ENCODE data around the gene IRX6. TPM values are rescaled to one million over a fixed set of nuclear protein-coding genes. Genes with fewer than 3 reads are reported as not detected.

The IRX6 gene
- polyA plus RNA-seq, 3 donors: not detected

- Mint-ChIP-seq H3K27me3 (ENCODE audit: low read depth in 3 of 3) (peaks cover 7 to 24% (median 13%) of the 10 kb centered on the region in 3 donors), H3K9me3 (peaks cover 0 to 2% (median 0%) of the 10 kb centered on the region in 7 donors), H3K4me1 (no peaks in the 10 kb centered on the region), H3K4me3 (no peak overlapping the region), H3K27ac (no peak overlapping the region), H3K36me3 (no peaks in the 10 kb centered on the region)
- Histone ChIP-seq H3K4me2 (replicated peaks; ENCODE audit: extremely low read depth, low read length, poor library complexity, severe bottlenecking) (no peak overlapping the region), H3K79me2 (ENCODE audit: insufficient read depth, low read length) (no peaks in the 10 kb centered on the region), H3K9me3 (replicated peaks in 1 of 2; ENCODE audit: control insufficient read depth in 1 of 2, insufficient read depth in 1 of 2, low read length in 2 of 2) (no peaks in the 10 kb centered on the region), H3K9ac (ENCODE audit: insufficient read depth, low read length, poor library complexity, severe bottlenecking) (no peak overlapping the region), H3K4me3 (replicated peaks in 1 of 3; ENCODE audit: low read depth in 2 of 3, low read length in 3 of 3) (no peak overlapping the region), H2AFZ (ENCODE audit: insufficient read depth, low read depth, low read length, poor library complexity, severe bottlenecking) (no peak overlapping the region), H3K4me1 (ENCODE audit: control insufficient read depth in 1 of 2, insufficient read depth in 2 of 2, low read length in 2 of 2) (no peaks in the 10 kb centered on the region), H3K27ac (ENCODE audit: low read depth in 1 of 2, low read length in 2 of 2) (no peak overlapping the region), H3K36me3 (replicated peaks in 1 of 2; ENCODE audit: control insufficient read depth in 1 of 2, insufficient read depth in 2 of 2, low read length in 2 of 2) (no peaks in the 10 kb centered on the region), H3K27me3 (ENCODE audit: control insufficient read depth in 2 of 2, insufficient read depth in 2 of 2, low read length in 2 of 2) (peaks cover 3 to 6% of the 10 kb centered on the region in 2 donors), H4K20me1 (ENCODE audit: insufficient read depth, low read length) (no peaks in the 10 kb centered on the region)
- TF ChIP-seq, protein P1, sequence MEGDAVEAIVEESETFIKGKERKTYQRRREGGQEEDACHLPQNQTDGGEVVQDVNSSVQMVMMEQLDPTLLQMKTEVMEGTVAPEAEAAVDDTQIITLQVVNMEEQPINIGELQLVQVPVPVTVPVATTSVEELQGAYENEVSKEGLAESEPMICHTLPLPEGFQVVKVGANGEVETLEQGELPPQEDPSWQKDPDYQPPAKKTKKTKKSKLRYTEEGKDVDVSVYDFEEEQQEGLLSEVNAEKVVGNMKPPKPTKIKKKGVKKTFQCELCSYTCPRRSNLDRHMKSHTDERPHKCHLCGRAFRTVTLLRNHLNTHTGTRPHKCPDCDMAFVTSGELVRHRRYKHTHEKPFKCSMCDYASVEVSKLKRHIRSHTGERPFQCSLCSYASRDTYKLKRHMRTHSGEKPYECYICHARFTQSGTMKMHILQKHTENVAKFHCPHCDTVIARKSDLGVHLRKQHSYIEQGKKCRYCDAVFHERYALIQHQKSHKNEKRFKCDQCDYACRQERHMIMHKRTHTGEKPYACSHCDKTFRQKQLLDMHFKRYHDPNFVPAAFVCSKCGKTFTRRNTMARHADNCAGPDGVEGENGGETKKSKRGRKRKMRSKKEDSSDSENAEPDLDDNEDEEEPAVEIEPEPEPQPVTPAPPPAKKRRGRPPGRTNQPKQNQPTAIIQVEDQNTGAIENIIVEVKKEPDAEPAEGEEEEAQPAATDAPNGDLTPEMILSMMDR (IDR thresholded peaks at IDR 0.05): no peak
- DNase-seq: no peak
- intact Hi-C loops (cut with micrococcal nuclease): no loop called here
- WGBS (ENCODE audit: insufficient coverage): no CpG with 5 or more reads among the region's 1 CpG
These were observed 16.4 kb downstream of the IRX6 start for GRCh38 chr16:55340445-55340844.

GRCh38 chr16:55341681-55342080 is 17.7 kb downstream of the IRX6 start:
- H3K4me1 Mint-ChIP-seq: no peaks in the 10 kb centered on the region
- H3K36me3 ChIP-seq (replicated peaks in 1 of 2; ENCODE audit: control insufficient read depth in 1 of 2, insufficient read depth in 2 of 2, low read length in 2 of 2): no peaks in the 10 kb centered on the region
- TF ChIP-seq, protein P1 (IDR thresholded peaks at IDR 0.05): no peak

More at GRCh38 chr16:55341681-55342080, 17.7 kb downstream of the IRX6 start:
- Histone ChIP-seq H3K4me2 (replicated peaks; ENCODE audit: extremely low read depth, low read length, poor library complexity, severe bottlenecking) (no peak overlapping the region), H3K4me1 (ENCODE audit: control insufficient read depth in 1 of 2, insufficient read depth in 2 of 2, low read length in 2 of 2) (no peaks in the 10 kb centered on the region), H3K9ac (ENCODE audit: insufficient read depth, low read length, poor library complexity, severe bottlenecking) (no peak overlapping the region), H4K20me1 (ENCODE audit: insufficient read depth, low read length) (no peaks in the 10 kb centered on the region), H3K9me3 (replicated peaks in 1 of 2; ENCODE audit: control insufficient read depth in 1 of 2, insufficient read depth in 1 of 2, low read length in 2 of 2) (no peaks in the 10 kb centered on the region), H3K79me2 (ENCODE audit: insufficient read depth, low read length) (no peaks in the 10 kb centered on the region), H3K27me3 (ENCODE audit: control insufficient read depth in 2 of 2, insufficient read depth in 2 of 2, low read length in 2 of 2) (peaks cover 3 to 5% of the 10 kb centered on the region in 2 donors), H2AFZ (ENCODE audit: insufficient read depth, low read depth, low read length, poor library complexity, severe bottlenecking) (no peak overlapping the region), H3K27ac (ENCODE audit: low read depth in 1 of 2, low read length in 2 of 2) (no peak overlapping the region), H3K4me3 (replicated peaks in 1 of 3; ENCODE audit: low read depth in 2 of 3, low read length in 3 of 3) (no peak overlapping the region)
- Mint-ChIP-seq H3K27ac (no peak overlapping the region), H3K4me3 (no peak overlapping the region), H3K9me3 (peaks cover 0 to 2% (median 0%) of the 10 kb centered on the region in 7 donors), H3K36me3 (no peaks in the 10 kb centered on the region), H3K27me3 (ENCODE audit: low read depth in 3 of 3) (peaks cover 6 to 24% (median 14%) of the 10 kb centered on the region in 3 donors)
- WGBS (ENCODE audit: insufficient coverage): 93% methylated on average over 3 of the region's 4 CpGs
- intact Hi-C loops (cut with micrococcal nuclease): no loop called here
- no peak for DNase-seq
